GM12864 (cell line): ENCODE results near the gene RNF220.

Experiments
- DNase-seq: peaks from one replicate; pipeline ENCODE4 v3.0.0-alpha.2; 2011; ENCODE audit warnings: low read depth
- H3K4me3 ChIP-seq: 2 replicates; pipeline ENCODE4 v1.5.1; 2011; ENCODE audit warnings: mild to moderate bottlenecking, low read depth, low read length, control low read depth
- CTCF ChIP-seq: IDR thresholded peaks from 2 replicates; pipeline ENCODE4 v1.5.1; 2011; ENCODE audit warnings: low read depth, mild to moderate bottlenecking, moderate library complexity, low read length, control low read depth, inconsistent platforms; ENCODE audit errors: missing control alignments

Gene RNF220

GRCh38 chr1:44476891-44477290 lies 71.8 kb downstream of the RNF220 start:
- no peak for TF ChIP-seq CTCF

GRCh38 chr1:44481701-44482100 lies 76.6 kb downstream of the RNF220 start:
- H3K4me3 ChIP-seq = no peak overlapping the region
- TF ChIP-seq CTCF = no peak
- no peak for DNase-seq

More at GRCh38 chr1:44476891-44477290, 71.8 kb downstream of the RNF220 start:
- H3K4me3 ChIP-seq = no peak overlapping the region
- no peak for DNase-seq

GRCh38 chr1:44483089-44483874 lies 78.2 kb downstream of the RNF220 start:
- no peak overlapping the region for H3K4me3 ChIP-seq
- DNase-seq = no peak
- no peak for TF ChIP-seq CTCF

- DNase-seq = no peak
- TF ChIP-seq CTCF = no peak
Measured at GRCh38 chr1:44484155-44484688, 79.2 kb downstream of the RNF220 start.

GRCh38 chr1:44485229-44485933 lies 80.3 kb downstream of the RNF220 start:
- no peak overlapping the region for H3K4me3 ChIP-seq
- TF ChIP-seq CTCF = no peak
- DNase-seq = no peak

More at GRCh38 chr1:44484155-44484688, 79.2 kb downstream of the RNF220 start:
- no peak overlapping the region for H3K4me3 ChIP-seq

GRCh38 chr1:44485934-44486460 lies 80.9 kb downstream of the RNF220 start:
- no peak for TF ChIP-seq CTCF
- H3K4me3 ChIP-seq = no peak overlapping the region
- DNase-seq = no peak
